K562 (cell line): ENCODE measurements around the gene S100A6. TPM values are rescaled to one million over a fixed set of nuclear protein-coding genes. Genes with fewer than 3 reads are reported as not detected.
A peak's percentile ranks its signal among the peaks of the same experiment; 100 is the strongest.

Experiments used
- AFF1 ChIP-seq, 2 experiments: fragments of 450-650 bp; IDR thresholded peaks; 2 replicates each; pipeline ENCODE4 v1.6.1; 2018; ENCODE audit warnings: mild to moderate bottlenecking in 2 of 2, low read depth in 1 of 2; ENCODE audit not compliant: partially characterized antibody in 2 of 2
- ARID4B ChIP-seq: sonication (generic); formaldehyde crosslinking; IDR thresholded peaks from 2 replicates; pipeline ENCODE4 v1.8.0; 2022; ENCODE audit warnings: mild to moderate bottlenecking, missing genetic modification reagents
- E2F6 ChIP-seq, 2 experiments: IDR thresholded peaks; 2 replicates each; pipeline ENCODE4 v1.6.1; 2011; ENCODE audit warnings: borderline replicate concordance in 1 of 2, control low read depth in 1 of 2, low read depth in 1 of 2, low read length in 1 of 2, mild to moderate bottlenecking in 1 of 2, mixed read lengths in 1 of 2, moderate library complexity in 1 of 2; ENCODE audit not compliant: insufficient read depth in 1 of 2, insufficient read length in 1 of 2, poor library complexity in 1 of 2, severe bottlenecking in 1 of 2; ENCODE audit errors: extremely low read depth in 1 of 2
- ELF2 ChIP-seq: fragments of 250-450 bp; sonication (Bioruptor Pico); IDR thresholded peaks from 2 replicates; pipeline ENCODE4 v1.5.0; 2021; ENCODE audit warnings: mild to moderate bottlenecking
- NELFE ChIP-seq: IDR thresholded peaks from 2 replicates; pipeline ENCODE4 v1.6.1; 2011; ENCODE audit warnings: mild to moderate bottlenecking; ENCODE audit not compliant: insufficient read depth, insufficient read length
- RBBP5 ChIP-seq: fragments of 200-600 bp; sonication (generic); IDR thresholded peaks from 2 replicates; pipeline ENCODE4 v1.6.1; 2012; ENCODE audit warnings: borderline replicate concordance, mild to moderate bottlenecking, low read length, control low read depth, inconsistent platforms; ENCODE audit not compliant: insufficient read depth, poor library complexity, severe bottlenecking
- RBM14 ChIP-seq: fragments of 200-400 bp; formaldehyde crosslinking; IDR thresholded peaks from 2 replicates; pipeline ENCODE4 v1.6.1; 2018; ENCODE audit warnings: low read depth, mild to moderate bottlenecking, low read length, moderate library complexity, borderline replicate concordance; ENCODE audit not compliant: insufficient read depth
- ZBTB11 ChIP-seq, 3 experiments: fragments of 200-800 bp in 1 of 3; fragments of 250-450 bp in 1 of 3; fragments of 450-650 bp in 1 of 3; sonication (Bioruptor Pico) in 1 of 3; sonication (Bioruptor generic) in 1 of 3; formaldehyde crosslinking in 1 of 3; IDR thresholded peaks; 2 replicates each; pipeline versions ENCODE4 v1.6.1 to v1.8.0; 2016 to 2022; ENCODE audit warnings: mild to moderate bottlenecking in 2 of 3, missing genetic modification characterization in 2 of 3, missing compliant biosample characterization in 1 of 3, moderate library complexity in 1 of 3
- ZKSCAN3 ChIP-seq: fragments of 250-450 bp; sonication (Bioruptor Pico); IDR thresholded peaks from 2 replicates; pipeline ENCODE4 v1.4.0; 2020
- ZNF586 ChIP-seq: fragments of 450-650 bp; formaldehyde crosslinking; conservative IDR thresholded peaks from 2 replicates; pipeline ENCODE4 v1.4.0; 2020; ENCODE audit warnings: mild to moderate bottlenecking, moderate library complexity
- ZNF696 ChIP-seq: fragments of 250-450 bp; sonication (Bioruptor Pico); conservative IDR thresholded peaks from 2 replicates; pipeline ENCODE4 v1.4.0; 2020; ENCODE audit warnings: mild to moderate bottlenecking, moderate library complexity
- ZNF717 ChIP-seq: fragments of 250-450 bp; sonication (Bioruptor Pico); IDR thresholded peaks from 2 replicates; pipeline ENCODE4 v1.5.0; 2021
- polyA plus RNA-seq, 8 experiments: library from polyadenylated mRNA; depleted of rRNA in 4 of 8; stranded (reverse) in 5 of 8; unstranded in 3 of 8; fragments of >200 nt; fragmentation: Nextera tagmentation in 2 of 8; fragmentation: Illumina TruSeq in 1 of 8; extraction: Ambion mirVana in 2 of 8; extraction: Trizol in 1 of 8; gene quantifications; 2 replicates each; pipeline versions ENCODE4 v1.2.1 to v1.2.3, GENCODE V29; 2011 to 2014; ENCODE audit warnings: inconsistent platforms in 1 of 8, missing spikeins in 1 of 8
- total RNA-seq, 7 experiments: library from RNA; depleted of rRNA in 6 of 7; stranded (reverse); fragments of >200 nt in 6 of 7; fragmentation: Illumina TruSeq in 2 of 7; extraction: Trizol in 2 of 7; gene quantifications; 2 replicates each; pipeline versions ENCODE4 v1.2.1 to v1.2.3, GENCODE V29; 2011 to 2021; ENCODE audit warnings: low replicate concordance in 1 of 7

Gene S100A6
- total and polyA plus RNA-seq, 9 of the 15 experiments (the other 6 are each of a cell fraction or from before 2014, with no cell fraction given), result 9.8 to 66.5 (median 23.2) TPM

GRCh38 chr1:153510984-153511410, 24.8 kb downstream of the S100A6 start (continued):
- TF ChIP-seq ZBTB11 (CRISPR knock-in tag; IDR thresholded peaks at IDR 0.05) (no peak), ZNF696 (CRISPR knock-in tag) (no peak), RBBP5 (no peak), ZKSCAN3 (CRISPR knock-in tag) (no peak), ZNF586 (CRISPR knock-in tag) (no peak), AFF1 (IDR thresholded peaks at IDR 0.05; ENCODE audit: low read depth in 1 of 2, partially characterized antibody in 2 of 2) (no peak), ZNF717 (no peak), ELF2 (CRISPR knock-in tag) (no peak), ARID4B (CRISPR knock-in tag) (no peak), RBM14 (no peak), E2F6 (IDR thresholded peaks at IDR 0.05; ENCODE audit: borderline replicate concordance in 1 of 2, extremely low read depth in 1 of 2, insufficient read depth in 1 of 2, insufficient read length in 1 of 2, low read depth in 1 of 2, low read length in 1 of 2, poor library complexity in 1 of 2, severe bottlenecking in 1 of 2) (peak; percentile 52 to 63), NELFE (no peak)
